Astrocyte (in vitro differentiated cells and primary cell): Measurements from ENCODE around the gene TIMM21.

ENCODE experiments used
- EZH2 ChIP-seq: IDR thresholded peaks from 2 replicates; pipeline ENCODE4 v1.6.1; 2012; ENCODE audit warnings: mild to moderate bottlenecking, low read length, inconsistent platforms; ENCODE audit not compliant: insufficient read depth
- TF ChIP-seq, protein P1 (sequence below): IDR thresholded peaks from 2 replicates; pipeline ENCODE4 v1.5.1; 2011; ENCODE audit warnings: low read depth, mild to moderate bottlenecking, inconsistent platforms, low read length, moderate library complexity; ENCODE audit not compliant: insufficient read depth

DNA sequence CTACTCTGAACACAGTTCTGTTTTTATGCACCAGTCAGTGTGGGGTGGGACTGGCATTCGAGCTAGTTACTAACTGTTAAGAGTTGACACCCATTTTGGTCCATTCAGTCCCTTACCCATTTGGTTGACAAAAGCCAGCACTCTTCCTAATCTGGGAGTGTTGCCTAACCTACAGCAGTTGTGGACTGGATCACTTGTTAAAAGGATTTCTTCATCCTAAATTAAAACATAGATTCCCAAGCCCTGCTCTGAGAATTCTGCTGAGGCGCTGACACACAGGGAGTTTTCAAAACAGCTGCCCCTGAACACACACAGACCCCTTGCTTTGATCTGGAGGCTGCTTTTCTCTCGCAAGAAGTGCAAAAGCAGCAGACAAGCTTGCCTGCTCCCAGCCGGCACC, 6.4 kb downstream of the TIMM21 start:
- TF ChIP-seq, protein P1, sequence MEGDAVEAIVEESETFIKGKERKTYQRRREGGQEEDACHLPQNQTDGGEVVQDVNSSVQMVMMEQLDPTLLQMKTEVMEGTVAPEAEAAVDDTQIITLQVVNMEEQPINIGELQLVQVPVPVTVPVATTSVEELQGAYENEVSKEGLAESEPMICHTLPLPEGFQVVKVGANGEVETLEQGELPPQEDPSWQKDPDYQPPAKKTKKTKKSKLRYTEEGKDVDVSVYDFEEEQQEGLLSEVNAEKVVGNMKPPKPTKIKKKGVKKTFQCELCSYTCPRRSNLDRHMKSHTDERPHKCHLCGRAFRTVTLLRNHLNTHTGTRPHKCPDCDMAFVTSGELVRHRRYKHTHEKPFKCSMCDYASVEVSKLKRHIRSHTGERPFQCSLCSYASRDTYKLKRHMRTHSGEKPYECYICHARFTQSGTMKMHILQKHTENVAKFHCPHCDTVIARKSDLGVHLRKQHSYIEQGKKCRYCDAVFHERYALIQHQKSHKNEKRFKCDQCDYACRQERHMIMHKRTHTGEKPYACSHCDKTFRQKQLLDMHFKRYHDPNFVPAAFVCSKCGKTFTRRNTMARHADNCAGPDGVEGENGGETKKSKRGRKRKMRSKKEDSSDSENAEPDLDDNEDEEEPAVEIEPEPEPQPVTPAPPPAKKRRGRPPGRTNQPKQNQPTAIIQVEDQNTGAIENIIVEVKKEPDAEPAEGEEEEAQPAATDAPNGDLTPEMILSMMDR, result no peak
- no peak for TF ChIP-seq EZH2
